Endothelial cell (in vitro differentiated cells): Measurements from ENCODE around the gene PRRX2. TPM values are rescaled to one million over a fixed set of nuclear protein-coding genes. Genes with fewer than 3 reads are reported as not detected.

Experiments
- DNase-seq: peaks from one replicate; pipeline ENCODE4 v3.0.0; 2021; ENCODE audit warnings: low spot score
- H3K27ac Mint-ChIP-seq: one replicate; pipeline ENCODE4 v1.8.0; 2021; ENCODE audit warnings: mixed read lengths, inconsistent platforms; ENCODE audit not compliant: unreplicated experiment
- H3K27me3 Mint-ChIP-seq: one replicate; pipeline ENCODE4 v1.8.0; 2021; ENCODE audit warnings: mild to moderate bottlenecking, moderate library complexity, mixed read lengths, inconsistent platforms; ENCODE audit not compliant: unreplicated experiment
- H3K36me3 Mint-ChIP-seq: one replicate; pipeline ENCODE4 v1.8.0; 2021; ENCODE audit warnings: mild to moderate bottlenecking, low read depth, mixed read lengths, inconsistent platforms; ENCODE audit not compliant: unreplicated experiment
- H3K4me1 Mint-ChIP-seq: one replicate; pipeline ENCODE4 v1.8.0; 2021; ENCODE audit warnings: mild to moderate bottlenecking, mixed read lengths, inconsistent platforms; ENCODE audit not compliant: unreplicated experiment
- H3K4me3 Mint-ChIP-seq: one replicate; pipeline ENCODE4 v1.8.0; 2021; ENCODE audit warnings: mild to moderate bottlenecking, mixed read lengths, inconsistent platforms; ENCODE audit not compliant: unreplicated experiment
- H3K9me3 Mint-ChIP-seq: one replicate; pipeline ENCODE4 v1.8.0; 2021; ENCODE audit warnings: mixed read lengths, inconsistent platforms; ENCODE audit not compliant: unreplicated experiment
- CTCF ChIP-seq: fragments of 200-600 bp; sonication (generic); IDR thresholded peaks from one replicate; pipeline ENCODE4 v1.5.0; 2021; ENCODE audit warnings: antibody characterized with exemption; ENCODE audit not compliant: unreplicated experiment
- total RNA-seq: library from RNA; stranded (reverse); fragmentation: NEBNext Ultra II Directional; extraction: Animal tissue kit (Norgen Biotek cat#: 25700); gene quantifications from one replicate; pipeline ENCODE4 v1.2.1, GENCODE V29; 2021; ENCODE audit not compliant: unreplicated experiment

Gene PRRX2
- total RNA-seq, 1 donor from 2014 or later: 0.21 TPM

DNA sequence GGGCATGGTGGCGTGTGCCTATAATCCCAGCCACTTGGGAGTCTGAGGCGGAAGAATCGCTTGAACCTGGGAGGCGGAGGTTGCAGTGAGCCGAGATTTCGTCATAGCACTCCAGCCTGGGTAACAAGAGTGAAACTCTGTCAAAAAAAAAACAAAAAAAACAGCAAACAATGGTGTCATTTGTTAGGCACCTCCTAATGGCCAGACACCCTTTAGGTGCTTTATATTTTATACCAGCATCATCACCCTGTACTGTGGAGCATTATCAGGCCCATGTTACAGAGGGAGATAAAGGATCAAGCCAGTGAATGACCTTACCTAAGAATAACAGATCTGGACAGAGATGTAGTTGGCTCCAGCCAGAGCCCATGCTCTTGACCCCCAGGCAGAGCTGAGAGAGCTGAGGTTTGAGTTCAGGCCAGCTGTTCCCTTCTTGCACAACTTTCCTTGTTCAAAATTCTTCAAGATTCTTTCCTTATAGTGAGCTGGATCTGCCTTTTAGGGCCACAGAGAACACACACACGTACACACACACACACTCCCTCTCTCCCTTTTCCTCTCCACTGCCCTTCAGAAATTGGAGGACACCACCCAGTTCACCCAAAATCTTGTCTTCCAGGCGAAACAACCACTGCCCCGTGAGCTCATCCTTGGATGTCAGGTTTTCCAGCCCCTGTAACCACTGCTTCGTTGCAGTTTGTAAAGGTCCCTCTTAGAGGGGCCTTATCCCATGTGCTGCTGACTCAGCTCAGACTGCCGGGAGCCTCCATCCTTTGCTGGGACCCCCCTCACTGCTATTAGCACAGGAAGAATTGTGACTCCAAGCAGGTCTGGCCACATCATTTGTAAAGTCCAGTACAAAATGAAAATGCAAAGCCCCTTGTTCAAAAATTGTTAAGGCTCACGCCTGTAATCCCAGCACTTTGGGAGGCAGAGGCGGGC is 97.8 kb downstream of the PRRX2 start:
- H3K4me1 Mint-ChIP-seq: no peaks in the 10 kb centered on the region
- no peaks in the 10 kb centered on the region for H3K36me3 Mint-ChIP-seq
- no peak overlapping the region for H3K4me3 Mint-ChIP-seq
- peaks cover 3% of the 10 kb centered on the region for H3K27me3 Mint-ChIP-seq
- H3K9me3 Mint-ChIP-seq: no peaks in the 10 kb centered on the region
- no peak for DNase-seq
- H3K27ac Mint-ChIP-seq: no peak overlapping the region
- TF ChIP-seq CTCF: no peak

GRCh38 chr9:129765764-129766317 is 100.4 kb downstream of the PRRX2 start:
- H3K9me3 Mint-ChIP-seq: no peaks in the 10 kb centered on the region
- H3K36me3 Mint-ChIP-seq: no peaks in the 10 kb centered on the region
- H3K27me3 Mint-ChIP-seq: peaks cover 3% of the 10 kb centered on the region
- H3K27ac Mint-ChIP-seq: no peak overlapping the region
- H3K4me3 Mint-ChIP-seq: no peak overlapping the region
- TF ChIP-seq CTCF: no peak
- no peaks in the 10 kb centered on the region for H3K4me1 Mint-ChIP-seq
- no peak for DNase-seq

GRCh38 chr9:129768486-129768885 is 103.0 kb downstream of the PRRX2 start:
- no peaks in the 10 kb centered on the region for H3K9me3 Mint-ChIP-seq
- H3K36me3 Mint-ChIP-seq: no peaks in the 10 kb centered on the region
- H3K27me3 Mint-ChIP-seq: peaks cover under 1% of the 10 kb centered on the region
- no peak for DNase-seq
- no peak overlapping the region for H3K27ac Mint-ChIP-seq
- H3K4me3 Mint-ChIP-seq: no peak overlapping the region
- no peak for TF ChIP-seq CTCF
- H3K4me1 Mint-ChIP-seq: no peaks in the 10 kb centered on the region

DNA sequence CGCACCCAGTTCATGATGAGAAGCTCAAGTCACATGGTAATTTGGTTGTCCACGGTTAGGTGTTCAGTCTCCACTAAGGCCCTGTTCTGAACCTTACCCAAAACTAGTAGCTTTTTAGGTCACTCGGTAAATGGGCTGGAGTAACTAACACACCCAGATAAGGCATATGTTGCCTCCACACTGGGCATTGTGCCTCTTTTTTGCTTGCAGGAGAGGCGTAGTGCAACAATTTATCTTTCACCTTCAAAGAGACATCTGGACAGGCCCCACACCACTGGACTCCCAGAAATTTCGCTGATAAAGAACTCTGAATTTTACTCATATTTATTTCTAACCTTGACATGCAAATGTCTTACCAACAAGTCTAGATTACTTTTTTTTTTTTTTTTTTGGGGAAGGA is 104.2 kb downstream of the PRRX2 start:
- no peak overlapping the region for H3K27ac Mint-ChIP-seq
- no peaks in the 10 kb centered on the region for H3K9me3 Mint-ChIP-seq

More for the DNA sequence above, 104.2 kb downstream of the PRRX2 start:
- DNase-seq: no peak
- Mint-ChIP-seq H3K4me1 (no peaks in the 10 kb centered on the region), H3K27me3 (no peaks in the 10 kb centered on the region), H3K36me3 (no peaks in the 10 kb centered on the region), H3K4me3 (no peak overlapping the region)
- no peak for TF ChIP-seq CTCF
